H54 (cell line): ENCODE data around the gene GCLC.
"Not testable (repeated sequence)": the region's sequence is repeated elsewhere in the genome, so short reads cannot be mapped to it uniquely, and the experiment has no call there.

Source experiments
- DNase-seq: peaks from one replicate; pipeline ENCODE4 v3.0.0; 2011; ENCODE audit warnings: low spot score, mixed read lengths; ENCODE audit not compliant: insufficient read length
- FAIRE-seq: peaks from 3 replicates; lab custom pipeline; 2011; peaks lifted over from hg19 to GRCh38; lab: Jason Lieb, UNC
- POLR2A ChIP-seq: IDR thresholded peaks from 2 replicates; pipeline ENCODE4 v1.6.1; 2011; ENCODE audit warnings: low read depth, mild to moderate bottlenecking, low read length

Gene GCLC

GRCh38 chr6:53578371-53578770, 33.5 kb upstream of the GCLC start:
- TF ChIP-seq POLR2A, result no peak
- no peak for FAIRE-seq
- DNase-seq, result no peak

GRCh38 chr6:53573299-53573698, 28.4 kb upstream of the GCLC start:
- FAIRE-seq (no peak), DNase-seq (no peak)
- TF ChIP-seq POLR2A, result no peak

DNA sequence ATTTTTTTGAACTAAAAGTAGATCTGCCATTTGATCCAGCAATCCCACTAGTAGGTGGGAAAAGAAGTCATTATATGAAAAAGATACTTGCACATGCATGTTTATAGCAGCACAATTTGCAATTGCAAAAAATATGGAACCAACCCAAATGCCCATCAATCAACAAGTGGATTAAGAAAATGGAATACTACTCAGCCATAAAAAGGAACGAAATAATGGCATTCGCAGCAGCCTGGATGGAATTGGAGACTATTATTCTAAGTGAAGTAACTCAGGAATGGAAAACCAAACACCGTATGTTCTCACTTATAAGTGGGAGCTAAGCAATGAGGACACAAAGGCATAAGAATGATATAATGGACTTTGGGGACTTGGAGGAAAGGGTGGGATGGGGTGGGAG, 27.5 kb upstream of the GCLC start:
- not testable (repeated sequence) for DNase-seq, FAIRE-seq

GRCh38 chr6:53568776-53569616, 24.1 kb upstream of the GCLC start:
- no peak for FAIRE-seq
- TF ChIP-seq POLR2A, result no peak

GRCh38 chr6:53567701-53568100, 22.8 kb upstream of the GCLC start:
- no peak for TF ChIP-seq POLR2A
- FAIRE-seq (no peak), DNase-seq (no peak)

More at GRCh38 chr6:53568776-53569616, 24.1 kb upstream of the GCLC start:
- DNase-seq, result no peak

GRCh38 chr6:53566755-53567154, 21.9 kb upstream of the GCLC start:
- no peak for TF ChIP-seq POLR2A
- no peak for FAIRE-seq
- DNase-seq, result no peak

DNA sequence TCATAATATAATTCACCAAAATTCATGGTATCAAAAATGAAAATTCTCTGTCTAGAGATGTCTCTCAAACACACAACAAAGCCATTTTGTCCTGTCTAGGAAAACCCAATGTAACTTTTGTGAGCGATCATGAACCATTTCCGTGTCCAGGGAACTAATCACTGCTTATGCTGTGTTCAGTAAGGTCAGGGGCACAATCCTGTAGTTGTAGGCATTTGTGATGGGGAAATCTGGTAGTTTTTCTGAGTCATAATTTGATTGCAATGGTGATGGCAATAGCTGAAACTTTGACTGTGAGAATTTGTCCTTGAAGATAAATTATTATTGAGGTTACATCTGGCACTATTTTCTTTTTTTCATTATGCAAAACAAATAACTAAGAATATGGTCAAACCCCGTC, 21.0 kb upstream of the GCLC start:
- peak; percentile 27 for FAIRE-seq
- no peak for TF ChIP-seq POLR2A
- no peak for DNase-seq

- FAIRE-seq, result no peak
- DNase-seq, result no peak
- no peak for TF ChIP-seq POLR2A
Measured at GRCh38 chr6:53564401-53565065, 19.6 kb upstream of the GCLC start.

DNA sequence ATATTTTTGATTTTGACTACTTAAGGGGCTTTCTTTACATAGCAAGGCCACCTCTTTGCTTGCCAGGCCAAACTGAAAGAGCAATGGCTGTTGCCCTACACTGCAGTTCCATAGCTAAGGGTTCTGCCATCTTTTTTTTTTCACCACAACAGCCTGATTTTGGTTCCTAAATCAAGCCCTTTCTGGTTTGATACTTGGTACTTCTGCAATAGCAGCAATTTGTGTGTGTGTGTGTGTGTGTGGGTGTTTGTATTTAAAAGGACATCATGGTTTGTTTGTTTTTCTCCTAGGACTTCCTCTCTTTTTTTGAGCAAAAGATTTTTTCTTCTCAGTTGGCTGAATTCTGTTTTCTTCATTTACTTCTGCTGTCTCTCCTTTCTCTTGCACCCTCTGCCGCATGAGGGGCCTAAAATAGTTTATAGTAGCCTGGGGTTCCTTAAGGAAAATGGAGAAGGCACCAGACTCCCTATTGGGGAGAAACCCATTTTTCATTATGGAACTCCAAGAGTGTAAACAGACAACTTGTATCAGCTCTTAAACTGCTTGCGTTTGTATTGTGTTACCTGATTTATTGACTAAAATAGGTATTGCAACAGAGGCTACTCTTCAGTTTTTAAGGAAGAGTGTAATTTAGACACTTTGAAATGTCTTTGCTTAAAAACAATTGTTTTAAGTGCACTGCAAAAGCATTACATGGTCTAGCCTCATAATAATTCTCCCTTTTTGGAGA, 12.2 kb upstream of the GCLC start:
- no peak for FAIRE-seq
- DNase-seq, result no peak
- no peak for TF ChIP-seq POLR2A

GRCh38 chr6:53553600-53553999, 8.7 kb upstream of the GCLC start:
- DNase-seq, FAIRE-seq: not testable (repeated sequence)

- not testable (repeated sequence) for FAIRE-seq, DNase-seq
Measured at GRCh38 chr6:53551681-53552080, 6.8 kb upstream of the GCLC start.

DNA sequence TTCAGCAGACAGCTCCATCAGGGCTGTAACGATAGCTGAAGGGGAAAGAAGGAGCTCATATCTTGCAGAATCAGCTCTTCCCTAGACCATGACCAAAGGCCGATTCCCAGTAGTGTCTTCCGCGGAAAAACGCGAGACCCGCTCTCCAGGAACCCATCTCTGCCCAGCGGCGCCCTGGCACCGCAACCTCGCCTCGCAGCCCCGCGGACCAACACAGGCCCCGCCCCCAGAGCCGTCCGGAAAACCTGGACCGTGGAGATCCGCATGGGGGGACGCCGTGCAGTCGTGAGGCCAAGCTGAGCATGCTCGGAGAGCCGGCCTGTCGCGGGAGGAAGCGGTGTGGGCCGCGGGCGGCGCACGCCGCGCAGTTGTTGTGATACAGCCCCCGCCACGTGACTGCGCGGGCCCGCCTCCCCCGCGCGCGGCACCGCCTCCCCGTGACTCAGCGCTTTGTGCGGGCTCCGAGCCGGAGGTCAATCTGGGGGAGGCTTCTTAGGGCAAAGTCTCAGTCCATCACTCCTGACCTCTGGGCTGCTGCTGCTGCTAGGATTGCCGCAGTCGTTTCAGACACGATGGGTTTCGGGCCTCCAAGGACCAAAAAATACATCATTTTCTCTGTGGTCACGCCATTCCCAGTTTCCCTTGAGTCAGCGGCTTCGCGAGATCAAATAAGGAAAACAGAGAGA, 3.1 kb upstream of the GCLC start:
- DNase-seq, result peak; percentile 98
- FAIRE-seq, result peak; percentile 69
- peak; percentile 65 for TF ChIP-seq POLR2A

GRCh38 chr6:53547166-53547810, 2.4 kb upstream of the GCLC start:
- FAIRE-seq (no peak), DNase-seq (no peak)
- TF ChIP-seq POLR2A, result no peak
